Smooth muscle cell of the coronary artery (primary cell): ENCODE measurements around the gene MFSD1. TPM values are rescaled to one million over a fixed set of nuclear protein-coding genes. Genes with fewer than 3 reads are reported as not detected.

Experiments used
- total RNA-seq: library from RNA; depleted of rRNA; stranded (reverse); fragments of >200 nt; gene quantifications from 2 replicates; pipeline ENCODE4 v1.2.3, GENCODE V29; 2014; ENCODE audit warnings: low replicate concordance

MFSD1 gene
- total RNA-seq, result 72.2 and 86.1 TPM in 2 replicates

DNA sequence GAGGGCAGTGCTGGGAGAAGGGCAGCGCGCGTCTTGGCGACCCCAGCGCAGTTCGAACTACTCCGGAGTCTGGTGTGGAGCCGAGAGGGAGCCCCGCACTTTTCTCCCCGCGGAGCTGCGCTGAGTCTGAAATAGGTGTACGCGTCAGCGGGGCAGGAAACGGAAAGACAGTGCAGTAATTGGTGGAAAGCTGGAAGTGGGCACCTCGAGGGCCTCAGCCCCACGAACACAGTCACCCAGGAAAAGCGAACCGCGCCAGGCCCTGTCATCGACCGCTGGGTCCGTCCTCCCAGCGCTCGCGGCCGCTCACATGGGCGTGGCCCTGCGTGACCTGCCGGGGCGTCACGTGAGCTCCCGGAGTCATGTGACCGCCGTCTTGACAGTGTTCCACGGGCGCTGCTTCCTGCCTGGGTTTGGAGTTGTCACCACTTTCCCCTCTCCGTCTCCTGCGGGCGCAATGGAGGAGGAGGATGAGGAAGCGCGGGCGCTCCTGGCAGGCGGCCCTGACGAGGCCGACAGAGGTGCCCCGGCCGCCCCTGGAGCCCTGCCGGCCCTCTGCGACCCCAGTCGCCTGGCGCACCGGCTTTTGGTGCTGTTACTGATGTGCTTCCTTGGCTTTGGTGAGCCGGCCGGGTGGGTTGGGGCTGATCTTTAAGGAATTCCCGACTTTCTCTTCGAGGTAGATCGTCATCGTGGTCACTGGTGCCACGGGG lies at the start of gene MFSD1:
TSS of gene MFSD1 (plus strand) at position 359 of the 713 bp plus-strand sequence. CDS start at position 458, 99 bp downstream.

Other genes starting within 250 kb of the MFSD1 start
- 7.1 and 8.6 TPM in 2 replicates for gene MLF1, start 230.9 kb upstream of the MFSD1 start, total RNA-seq
- gene GFM1, start 157.5 kb upstream of the MFSD1 start, total RNA-seq, result 31.3 and 34.9 TPM in 2 replicates
- 16.0 and 46.9 TPM in 2 replicates for gene LXN, start 129.4 kb upstream of the MFSD1 start, total RNA-seq
- 2.9 and 9.0 TPM in 2 replicates for gene RARRES1, start 69.6 kb upstream of the MFSD1 start, total RNA-seq